HG02884 (cell line): ENCODE measurements around the gene COX20.

Experiments used
- ATAC-seq: cut with Tn5 transposase; IDR thresholded peaks from one replicate; pipeline ENCODE4 v1.9.1; 2021; ENCODE audit warnings: mild to moderate bottlenecking, moderate library complexity; ENCODE audit not compliant: unreplicated experiment

COX20 gene

DNA sequence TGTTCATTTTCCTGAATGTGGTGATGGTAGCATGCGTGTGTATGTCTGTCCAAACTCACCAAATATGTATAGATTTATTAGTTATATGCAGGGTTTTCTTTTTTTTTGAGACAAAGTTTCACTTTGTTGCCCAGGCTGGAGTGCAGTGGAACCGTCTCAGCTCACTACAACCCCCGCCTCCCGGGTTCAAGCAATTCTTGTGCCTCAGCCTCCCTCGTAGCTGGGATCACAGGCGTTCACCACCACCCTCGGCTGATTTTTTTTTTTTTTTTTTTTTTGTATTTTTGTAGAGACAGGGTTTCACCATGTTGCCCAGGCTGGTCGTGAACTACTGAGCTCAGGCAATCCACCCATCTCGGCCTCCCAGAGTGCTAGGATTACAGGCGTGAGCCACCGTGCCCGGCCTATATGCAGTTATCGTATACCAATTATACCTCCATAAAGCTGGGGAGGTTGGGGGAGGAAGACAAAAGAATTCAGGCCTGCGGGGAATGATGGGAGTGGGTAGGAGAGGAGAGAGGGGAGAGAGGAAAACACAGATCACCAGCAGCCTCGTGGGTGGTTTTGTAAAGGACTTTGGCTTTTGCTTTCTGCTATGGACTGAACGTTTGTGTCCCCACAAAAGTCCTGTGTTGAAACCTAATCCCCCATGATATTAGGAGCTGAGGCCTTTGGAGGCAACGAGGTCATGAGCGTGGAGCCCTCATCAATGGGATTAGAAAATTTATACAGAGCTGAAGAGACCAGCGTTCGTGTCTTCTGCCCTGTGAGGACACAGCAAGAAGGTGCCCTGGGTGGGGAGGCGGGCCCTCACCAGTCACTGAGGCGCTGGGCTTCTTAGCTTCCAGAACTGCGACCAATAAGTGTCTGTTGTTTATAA is 33.3 kb downstream of the COX20 start:
- no peak for ATAC-seq

DNA sequence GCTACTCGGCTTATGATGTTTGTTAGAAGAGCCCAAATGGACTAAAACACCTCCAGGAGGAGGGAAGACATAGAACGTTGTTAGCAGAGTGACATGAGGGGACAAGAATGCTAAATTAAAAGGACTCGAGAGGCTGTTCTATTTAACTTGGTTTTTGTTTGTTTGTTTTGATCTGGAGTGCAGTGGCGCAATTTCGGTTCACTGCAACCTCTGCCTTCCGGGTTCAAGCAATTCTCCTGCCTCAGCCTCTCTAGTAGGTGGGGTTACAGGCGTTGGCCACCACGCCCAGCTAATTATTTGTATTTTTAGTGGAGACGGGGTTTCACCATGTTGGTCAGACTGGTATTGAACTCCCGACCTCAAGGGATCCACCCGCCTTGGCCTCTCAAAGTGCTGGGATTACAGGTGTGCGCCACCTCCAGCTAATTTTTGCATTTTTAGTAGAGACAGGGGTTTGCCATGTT is 33.9 kb downstream of the COX20 start:
- ATAC-seq = no peak

DNA sequence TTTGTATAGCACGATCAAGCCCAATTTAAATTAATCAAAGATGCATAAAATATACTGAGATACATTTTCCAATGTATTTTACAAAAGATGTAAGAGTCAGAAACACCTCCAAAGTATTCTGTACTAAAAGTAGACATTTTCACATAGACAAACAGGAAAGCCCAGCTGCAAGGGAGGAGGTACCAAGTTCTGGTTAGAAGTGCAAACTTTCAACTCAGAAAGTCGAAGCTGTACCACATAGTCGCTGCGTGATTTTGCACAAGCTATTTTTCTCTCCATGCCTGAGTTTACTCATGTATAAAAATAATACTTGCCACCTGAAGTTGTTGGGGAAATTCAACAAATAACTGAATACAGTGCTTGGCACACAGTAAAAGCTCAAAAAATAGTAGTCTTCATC is 34.5 kb downstream of the COX20 start:
- ATAC-seq = no peak

DNA sequence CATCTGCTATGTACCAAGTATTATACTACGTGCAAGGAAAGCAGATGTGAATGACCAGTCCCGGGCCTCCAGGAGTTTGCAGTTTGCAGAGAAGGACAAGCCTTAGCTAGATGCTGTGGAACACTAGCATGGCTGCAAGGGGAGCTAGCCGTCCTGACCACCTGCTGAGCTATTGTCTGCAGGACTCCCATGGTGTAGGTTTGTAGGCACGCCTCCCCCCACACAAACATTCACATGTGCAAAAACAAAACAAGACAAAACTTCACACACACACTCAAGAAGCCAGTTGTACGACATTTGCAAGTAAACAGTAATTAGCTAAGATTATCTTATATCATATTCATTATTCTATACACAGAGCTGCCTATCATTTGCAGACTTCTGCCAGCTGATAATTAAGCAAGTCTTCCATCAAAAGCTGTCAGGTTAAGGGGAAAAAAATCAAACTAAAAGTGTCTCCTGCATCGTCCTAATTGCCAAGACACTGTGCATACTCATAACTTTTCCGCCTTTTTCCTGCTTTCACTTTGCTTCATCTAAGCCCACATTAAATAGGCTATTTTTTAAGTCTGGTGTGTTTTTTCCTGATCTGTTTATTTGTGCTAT is 39.6 kb downstream of the COX20 start:
- no peak for ATAC-seq

DNA sequence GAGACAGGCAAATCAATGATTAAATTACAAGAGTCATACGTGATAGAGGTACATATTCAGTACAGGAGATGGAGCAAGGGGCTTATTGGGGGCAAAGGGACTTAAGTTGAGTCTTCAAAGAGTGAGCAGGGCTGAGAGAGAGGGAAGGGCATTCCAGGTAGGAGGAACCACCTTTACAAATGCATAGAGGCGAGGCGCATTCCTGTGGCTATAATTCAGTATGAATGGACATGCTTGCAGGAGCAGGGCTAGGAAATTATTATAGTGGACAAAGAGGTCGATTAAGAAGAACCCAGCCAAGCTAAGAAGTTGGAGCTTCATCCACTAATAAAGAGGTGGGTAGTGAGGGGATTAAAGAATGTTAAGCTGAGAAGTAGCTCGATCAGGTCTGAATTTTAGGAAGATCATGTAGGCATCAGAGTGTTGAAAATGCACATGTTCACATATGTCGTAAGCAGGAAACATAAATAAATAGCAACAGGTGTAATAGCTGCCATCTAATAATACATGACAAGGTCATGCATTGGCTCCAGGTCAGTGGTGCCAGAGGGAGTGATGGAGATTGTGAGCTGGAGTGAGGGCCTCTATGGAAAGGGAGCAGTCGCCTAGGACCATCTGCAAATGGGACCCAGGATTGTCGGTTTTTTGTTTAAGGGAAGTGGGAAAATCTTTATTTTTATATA is 40.9 kb downstream of the COX20 start:
- ATAC-seq = no peak

DNA sequence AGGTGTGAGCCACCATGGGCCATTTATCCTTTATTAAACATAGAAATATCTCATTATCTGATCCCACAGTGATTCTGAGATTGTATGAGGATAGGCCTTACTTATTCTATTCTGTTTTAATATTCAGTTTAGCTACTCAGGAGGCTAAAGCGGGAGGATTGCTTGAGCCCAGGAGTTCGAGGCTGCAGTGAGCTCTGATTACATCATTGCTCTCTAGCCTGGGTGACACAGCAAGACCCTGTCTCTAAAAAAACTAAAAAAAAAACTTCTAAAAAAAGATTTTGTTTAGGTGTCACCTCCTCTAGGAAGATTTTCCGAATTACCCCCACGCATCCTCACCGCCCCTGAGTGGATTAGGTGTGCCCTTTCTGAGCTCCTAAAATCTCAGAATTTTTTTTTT is 43.2 kb downstream of the COX20 start:
- ATAC-seq = no peak

DNA sequence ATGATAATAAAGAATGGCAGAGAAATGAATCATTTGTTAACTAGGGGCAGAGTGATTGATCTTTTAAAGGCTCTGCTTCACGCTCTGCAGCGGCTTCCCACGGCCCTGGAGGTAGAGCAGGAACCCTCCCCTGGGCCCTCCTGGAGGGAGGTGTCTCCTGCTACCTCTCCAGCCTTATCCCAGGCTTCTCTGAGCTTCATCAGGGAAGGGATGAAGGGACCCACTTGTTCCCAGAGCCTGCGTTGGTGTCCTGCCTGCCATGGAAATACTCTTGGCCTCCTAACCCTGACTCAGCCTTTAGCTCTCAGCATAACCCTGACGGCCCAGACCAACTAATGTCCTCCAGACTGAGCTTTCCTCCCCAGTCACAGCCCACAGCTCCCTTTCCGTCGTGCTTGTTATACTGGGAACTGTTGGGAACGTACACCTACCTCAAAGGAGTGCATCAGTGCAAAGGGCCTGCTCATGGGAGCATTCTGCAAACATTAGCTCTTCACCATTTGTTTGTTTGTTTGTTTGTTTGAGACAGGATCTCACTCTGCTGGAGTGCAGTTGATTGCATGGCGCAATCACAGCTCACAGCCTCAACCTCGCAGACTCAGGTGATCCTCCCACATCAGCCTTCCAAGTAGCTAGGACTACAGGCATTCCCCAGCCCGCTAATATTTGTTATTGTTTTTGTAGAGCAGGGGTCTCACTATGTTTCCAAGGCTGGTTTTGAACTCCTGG is 46.3 kb downstream of the COX20 start:
- ATAC-seq = no peak

DNA sequence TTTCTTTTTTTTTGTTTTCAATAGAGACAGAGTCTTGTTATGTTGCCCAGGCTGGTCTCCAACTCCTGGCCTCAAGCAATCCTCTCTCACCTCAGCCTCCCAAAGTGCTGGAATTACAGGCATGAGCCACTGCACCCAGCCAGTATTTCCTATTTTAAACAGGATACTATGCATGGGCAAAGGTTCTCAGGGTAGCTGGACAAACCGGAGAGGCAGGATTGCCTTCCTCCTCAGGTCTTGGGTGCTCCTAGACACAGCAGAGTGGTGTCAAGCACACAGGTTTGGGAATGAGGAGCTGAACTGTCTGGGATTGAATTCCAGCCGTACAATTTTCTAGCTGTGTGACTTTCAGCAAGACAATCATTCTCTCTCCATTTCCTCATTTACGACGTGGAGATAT is 51.8 kb downstream of the COX20 start:
- no peak for ATAC-seq

DNA sequence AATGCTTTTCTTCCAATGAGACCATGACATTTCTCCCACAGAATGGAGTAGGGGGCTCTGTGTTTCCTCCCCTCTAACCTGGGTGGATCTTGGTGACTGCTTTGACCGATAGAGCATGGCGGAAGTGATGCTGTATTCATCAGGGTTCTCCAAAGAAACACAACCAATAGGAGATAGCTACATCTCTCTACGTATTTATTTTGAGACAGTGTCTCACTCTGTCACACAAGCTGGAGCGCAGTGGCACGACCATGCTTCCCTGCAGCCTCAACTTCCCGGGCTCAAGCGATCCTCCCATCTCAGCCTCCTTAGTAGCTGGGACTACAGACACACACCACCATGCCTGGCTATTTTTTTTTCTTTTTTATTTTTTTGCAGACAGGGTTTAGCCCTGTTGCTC is 58.4 kb downstream of the COX20 start:
- no peak for ATAC-seq
